Measurements from ENCODE around the gene ASB18.

The ASB18 gene

GRCh38 chr2:236262238-236262637 is 2.0 kb downstream of the ASB18 start:
- TF ChIP-seq ZFX (IDR thresholded peaks at IDR 0.05; ENCODE audit: borderline replicate concordance) (no peak), CTCF (IDR thresholded peaks at IDR 0.05) (no peak)
- no peak overlapping the region for H3K27ac ChIP-seq

GRCh38 chr2:236261452-236261851 is 2.8 kb downstream of the ASB18 start:
- no peak overlapping the region for H3K27ac ChIP-seq

GRCh38 chr2:236259371-236259770 is 4.8 kb downstream of the ASB18 start:
- H3K27ac ChIP-seq, result no peak overlapping the region
- TF ChIP-seq ZFX (IDR thresholded peaks at IDR 0.05; ENCODE audit: borderline replicate concordance) (no peak), CTCF (IDR thresholded peaks at IDR 0.05) (no peak)

More at GRCh38 chr2:236261452-236261851, 2.8 kb downstream of the ASB18 start:
- TF ChIP-seq CTCF (IDR thresholded peaks at IDR 0.05) (no peak), ZFX (IDR thresholded peaks at IDR 0.05; ENCODE audit: borderline replicate concordance) (no peak)

- H3K27ac ChIP-seq, result no peak overlapping the region
- TF ChIP-seq ZFX (IDR thresholded peaks at IDR 0.05; ENCODE audit: borderline replicate concordance) (no peak), CTCF (IDR thresholded peaks at IDR 0.05) (no peak)
These were observed 6.6 kb downstream of the ASB18 start for GRCh38 chr2:236257575-236257974.

- TF ChIP-seq CTCF (IDR thresholded peaks at IDR 0.05) (no peak), ZFX (IDR thresholded peaks at IDR 0.05; ENCODE audit: borderline replicate concordance) (no peak)
These were observed 7.1 kb downstream of the ASB18 start for GRCh38 chr2:236257136-236257535.

GRCh38 chr2:236256366-236256985 is 7.7 kb downstream of the ASB18 start:
- TF ChIP-seq CTCF (IDR thresholded peaks at IDR 0.05) (no peak), ZFX (IDR thresholded peaks at IDR 0.05; ENCODE audit: borderline replicate concordance) (no peak)

More at GRCh38 chr2:236257136-236257535, 7.1 kb downstream of the ASB18 start:
- no peak overlapping the region for H3K27ac ChIP-seq

GRCh38 chr2:236254674-236255073 is 9.5 kb downstream of the ASB18 start:
- TF ChIP-seq CTCF (IDR thresholded peaks at IDR 0.05) (no peak), ZFX (IDR thresholded peaks at IDR 0.05; ENCODE audit: borderline replicate concordance) (no peak)
- no peak overlapping the region for H3K27ac ChIP-seq

More at GRCh38 chr2:236256366-236256985, 7.7 kb downstream of the ASB18 start:
- no peak overlapping the region for H3K27ac ChIP-seq

Data from 22Rv1 (cell line).